Memory B cell (primary cell): ENCODE data around the gene DOCK4.

Experiments
- ATAC-seq: fragments of 150-1000 bp; cut with Tn5 transposase; 2 replicates; pipeline ENCODE4 v1.10.0; 2021; ENCODE audit warnings: low read depth, mild to moderate bottlenecking, moderate library complexity
- DNase-seq, 2 donors: peaks; one replicate each; pipeline ENCODE4 v3.0.0; 2022; ENCODE audit warnings: low spot score in 2 of 2
- H3K27ac Mint-ChIP-seq: one replicate; pipeline ENCODE4 v1.8.0; 2022; ENCODE audit warnings: mild to moderate bottlenecking, moderate library complexity, mixed read lengths
- H3K27me3 Mint-ChIP-seq: one replicate; pipeline ENCODE4 v1.8.0; 2022; ENCODE audit warnings: mixed read lengths
- H3K36me3 Mint-ChIP-seq: one replicate; pipeline ENCODE4 v1.8.0; 2022; ENCODE audit warnings: mild to moderate bottlenecking, mixed read lengths
- H3K4me1 Mint-ChIP-seq: one replicate; pipeline ENCODE4 v1.8.0; 2022; ENCODE audit warnings: mixed read lengths
- H3K4me3 Mint-ChIP-seq: one replicate; pipeline ENCODE4 v1.8.0; 2022; ENCODE audit warnings: mild to moderate bottlenecking, moderate library complexity, mixed read lengths
- H3K9me3 Mint-ChIP-seq: one replicate; pipeline ENCODE4 v1.8.0; 2022; ENCODE audit warnings: mixed read lengths

The DOCK4 gene

DNA sequence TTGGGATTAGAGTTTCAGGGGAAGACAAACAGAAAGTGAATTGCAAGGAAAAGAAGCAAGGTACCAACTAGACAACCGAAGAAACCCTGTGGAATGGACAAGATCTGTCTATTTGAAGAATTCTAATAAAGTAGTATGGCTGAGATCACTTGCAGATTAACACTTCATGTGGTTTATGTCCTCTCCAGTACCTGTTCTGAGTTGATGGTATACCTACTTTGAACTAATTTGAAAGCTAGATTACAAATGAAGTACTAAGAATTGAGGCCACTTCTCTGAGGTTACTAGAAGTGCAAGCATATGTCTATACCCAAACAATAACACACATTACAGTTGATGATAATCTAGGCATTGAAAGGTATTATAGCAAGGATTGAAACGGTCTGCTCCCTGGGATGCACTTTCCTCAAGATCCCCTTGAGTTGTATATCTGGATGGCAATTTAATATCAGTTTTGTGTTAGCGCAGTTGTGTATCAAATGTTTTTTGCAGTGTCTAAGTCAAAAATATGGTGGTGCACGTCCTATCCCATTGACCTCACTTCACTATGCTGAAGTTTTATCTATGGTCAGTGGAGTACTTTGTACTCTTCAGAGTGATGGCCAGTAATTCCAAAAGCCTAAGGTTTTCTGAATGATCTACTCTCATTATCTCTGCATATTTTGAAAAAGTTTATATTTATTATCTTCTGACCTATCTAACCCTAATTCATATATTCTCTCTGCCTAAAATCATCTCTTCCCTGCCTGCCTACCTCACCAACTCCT, 26.2 kb upstream of the DOCK4 start:
- Mint-ChIP-seq H3K36me3 (peaks cover 17% of the 10 kb centered on the region), H3K27me3 (no peaks in the 10 kb centered on the region), H3K27ac (no peak overlapping the region), H3K4me3 (no peak overlapping the region), H3K4me1 (peaks cover 24% of the 10 kb centered on the region), H3K9me3 (no peaks in the 10 kb centered on the region)
- no peak for DNase-seq
- no peak for ATAC-seq

DNA sequence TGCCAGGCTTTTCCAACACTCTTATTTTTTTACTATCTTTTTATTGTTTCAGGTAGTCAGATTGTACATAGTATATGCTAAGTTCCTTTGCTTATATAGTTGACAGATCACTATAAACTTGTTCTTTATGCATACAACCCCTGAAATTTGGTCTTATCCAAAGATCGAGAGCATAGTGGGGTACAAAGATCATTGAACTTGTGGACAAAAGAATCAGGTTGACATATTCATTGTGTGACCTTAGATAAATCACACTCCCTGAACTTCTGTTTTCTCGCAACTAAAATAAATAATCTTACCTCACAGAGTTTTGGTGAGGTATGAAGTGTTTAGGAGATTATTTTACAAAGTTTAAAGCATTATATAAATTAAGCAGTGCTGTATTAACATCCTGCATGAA, 22.4 kb upstream of the DOCK4 start:
- DNase-seq, result no peak
- peaks cover 30% of the 10 kb centered on the region for H3K4me1 Mint-ChIP-seq
- H3K36me3 Mint-ChIP-seq, result peaks cover 19% of the 10 kb centered on the region
- H3K4me3 Mint-ChIP-seq, result no peak overlapping the region
- peaks cover 1% of the 10 kb centered on the region for H3K9me3 Mint-ChIP-seq
- H3K27ac Mint-ChIP-seq, result no peak overlapping the region
- ATAC-seq, result no peak
- H3K27me3 Mint-ChIP-seq, result no peaks in the 10 kb centered on the region

DNA sequence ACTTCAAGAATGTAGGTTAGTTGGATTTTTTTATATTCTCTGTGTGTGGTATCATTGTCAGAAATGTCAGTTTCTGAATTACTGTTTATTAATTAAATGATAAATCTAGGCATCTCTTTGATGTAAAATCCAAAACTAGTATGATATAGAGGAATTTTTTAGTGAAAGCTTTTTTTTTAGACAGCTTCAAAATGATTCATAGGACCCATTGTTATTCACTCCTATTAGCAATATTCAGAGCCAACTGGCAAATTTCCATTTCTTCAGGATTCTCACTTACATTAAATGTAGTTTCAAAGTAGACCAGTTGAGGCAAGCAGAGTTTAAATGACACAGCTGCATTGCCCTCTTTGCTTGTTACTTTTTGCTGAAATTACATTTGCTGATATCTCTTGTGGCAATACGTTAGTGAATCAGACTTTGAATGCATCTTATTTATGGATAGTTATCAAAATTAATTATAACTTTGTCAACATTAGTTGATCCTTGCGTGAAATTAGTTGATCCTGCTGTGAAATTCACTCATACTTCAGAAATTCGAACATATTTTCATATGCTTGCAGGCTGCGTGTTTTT, 20.6 kb upstream of the DOCK4 start:
- Mint-ChIP-seq H3K27ac (no peak overlapping the region), H3K4me3 (no peak overlapping the region), H3K27me3 (no peaks in the 10 kb centered on the region), H3K36me3 (peaks cover 11% of the 10 kb centered on the region), H3K4me1 (peaks cover 25% of the 10 kb centered on the region), H3K9me3 (peaks cover 1% of the 10 kb centered on the region)
- no peak for DNase-seq
- ATAC-seq, result no peak

DNA sequence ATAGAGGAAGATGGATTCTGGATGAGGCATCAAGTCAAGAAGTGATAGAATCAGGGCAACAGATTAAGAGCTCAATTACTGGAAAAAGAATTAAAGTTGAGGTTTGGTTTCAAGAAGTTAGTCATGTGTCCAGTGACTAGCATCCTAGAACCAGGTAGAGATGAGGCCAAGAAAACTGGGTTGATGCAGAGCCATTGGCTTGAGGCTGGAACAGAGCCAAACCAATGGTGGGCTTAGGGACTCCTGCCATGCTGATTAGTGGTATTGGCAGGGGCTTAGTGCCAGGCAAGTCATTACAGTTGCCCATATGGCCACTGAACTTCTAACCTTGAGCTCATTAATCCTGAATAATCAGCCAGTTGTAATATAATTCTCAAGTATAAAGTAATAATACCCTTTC, 18.8 kb upstream of the DOCK4 start:
- peaks cover 27% of the 10 kb centered on the region for H3K4me1 Mint-ChIP-seq
- peaks cover 14% of the 10 kb centered on the region for H3K36me3 Mint-ChIP-seq
- DNase-seq (no peak), ATAC-seq (no peak)
- no peak overlapping the region for H3K27ac Mint-ChIP-seq
- peaks cover 1% of the 10 kb centered on the region for H3K9me3 Mint-ChIP-seq
- no peak overlapping the region for H3K4me3 Mint-ChIP-seq
- no peaks in the 10 kb centered on the region for H3K27me3 Mint-ChIP-seq

DNA sequence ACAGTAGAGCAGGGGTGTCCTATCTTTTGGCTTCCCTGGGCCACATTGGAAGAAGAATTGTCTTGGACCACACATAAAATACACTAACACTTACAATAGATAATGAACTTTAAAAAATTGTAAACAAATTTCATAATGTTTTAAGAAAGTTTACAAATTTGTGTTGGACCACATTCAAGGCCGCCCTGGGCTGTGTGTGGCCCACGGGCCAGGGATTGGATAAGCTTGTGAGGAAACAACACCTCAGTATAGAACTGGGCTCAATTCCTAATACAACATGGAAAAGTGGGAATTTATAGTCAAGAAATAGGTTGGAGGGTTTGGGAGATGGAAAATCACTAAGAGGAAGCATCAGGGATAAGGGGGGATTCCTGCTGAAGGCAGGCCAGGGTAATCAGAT, 18.0 kb upstream of the DOCK4 start:
- H3K9me3 Mint-ChIP-seq, result peaks cover 1% of the 10 kb centered on the region
- H3K27ac Mint-ChIP-seq, result no peak overlapping the region
- peaks cover 14% of the 10 kb centered on the region for H3K36me3 Mint-ChIP-seq
- H3K4me3 Mint-ChIP-seq, result no peak overlapping the region
- peaks cover 21% of the 10 kb centered on the region for H3K4me1 Mint-ChIP-seq
- DNase-seq (no peak), ATAC-seq (no peak)
- no peaks in the 10 kb centered on the region for H3K27me3 Mint-ChIP-seq

DNA sequence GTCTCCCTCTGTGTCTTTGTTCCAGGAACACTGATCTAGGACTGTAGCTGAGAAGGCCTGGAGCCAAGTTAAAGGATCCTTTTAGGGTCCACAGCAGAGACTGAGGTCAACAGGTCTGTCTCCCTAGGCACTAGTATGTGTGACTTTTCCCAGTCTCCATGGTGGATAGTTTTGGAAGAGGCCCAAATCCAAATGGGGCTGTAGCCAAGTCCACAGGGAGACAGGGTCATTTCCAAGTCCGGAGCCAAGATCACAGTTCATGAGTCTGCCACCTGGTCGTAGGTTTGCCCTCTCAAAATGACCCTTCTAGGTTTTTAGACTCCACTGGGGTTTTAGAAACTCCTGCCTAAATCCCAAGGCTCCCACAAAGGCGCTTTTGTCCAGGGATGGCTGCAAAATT, 17.1 kb upstream of the DOCK4 start:
- no peak for ATAC-seq
- peaks cover 1% of the 10 kb centered on the region for H3K9me3 Mint-ChIP-seq
- H3K36me3 Mint-ChIP-seq, result peaks cover 19% of the 10 kb centered on the region
- peaks cover 22% of the 10 kb centered on the region for H3K4me1 Mint-ChIP-seq
- no peak for DNase-seq
- H3K27me3 Mint-ChIP-seq, result no peaks in the 10 kb centered on the region
- no peak overlapping the region for H3K4me3 Mint-ChIP-seq
- no peak overlapping the region for H3K27ac Mint-ChIP-seq

DNA sequence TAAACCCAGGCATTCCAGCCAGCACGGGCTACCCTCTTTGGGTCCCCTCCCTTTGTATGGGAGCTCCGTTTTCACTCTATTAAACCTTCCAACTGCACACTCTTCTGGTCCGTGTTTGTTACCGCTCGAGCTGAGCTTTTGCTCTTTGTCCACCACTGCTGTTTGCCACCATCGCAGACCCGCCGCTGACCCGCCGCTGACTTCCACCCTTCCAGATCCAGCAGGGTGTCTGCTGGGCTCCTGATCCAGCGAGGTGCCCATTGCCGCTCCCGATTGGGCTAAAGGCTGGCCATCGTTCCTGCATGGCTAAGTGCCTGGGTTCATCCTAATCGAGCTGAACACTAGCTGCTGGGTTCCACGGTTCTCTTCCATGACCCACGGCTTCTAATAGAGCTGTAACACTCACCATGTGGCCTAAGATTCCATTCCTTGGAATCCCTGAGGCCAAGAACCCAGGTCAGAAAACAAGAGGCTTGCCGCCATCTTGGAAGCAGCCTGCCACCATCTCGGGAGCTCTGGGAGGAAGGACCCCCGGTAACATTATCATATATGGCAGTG, 14.8 kb upstream of the DOCK4 start:
- DNase-seq, result no peak
- Mint-ChIP-seq H3K4me3 (no peak overlapping the region), H3K27me3 (no peaks in the 10 kb centered on the region), H3K27ac (no peak overlapping the region), H3K36me3 (peaks cover 18% of the 10 kb centered on the region), H3K9me3 (peaks cover 1% of the 10 kb centered on the region), H3K4me1 (peaks cover 27% of the 10 kb centered on the region)
- no peak for ATAC-seq

DNA sequence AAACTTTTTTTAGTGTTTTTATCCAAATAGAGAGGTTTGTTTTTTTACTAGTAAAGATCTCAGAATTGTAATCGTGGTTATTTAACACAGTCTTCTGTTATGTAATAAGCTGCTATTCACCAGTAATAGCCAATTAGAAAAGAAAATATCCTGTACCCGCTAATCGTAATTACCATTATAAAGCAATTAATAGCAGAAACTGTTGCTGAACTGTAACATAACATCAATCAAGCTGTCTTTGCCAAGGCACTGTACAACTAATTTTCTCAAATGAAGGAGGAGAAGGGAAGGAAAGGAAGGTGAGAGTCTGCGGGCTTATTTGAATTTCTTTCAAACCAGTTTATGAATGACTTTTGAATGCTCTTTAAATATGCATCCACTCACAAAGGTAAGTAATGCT, 9.6 kb upstream of the DOCK4 start:
- Mint-ChIP-seq H3K27ac (no peak overlapping the region), H3K27me3 (no peaks in the 10 kb centered on the region), H3K4me3 (no peak overlapping the region), H3K4me1 (peaks cover 37% of the 10 kb centered on the region), H3K9me3 (no peaks in the 10 kb centered on the region), H3K36me3 (peaks cover 17% of the 10 kb centered on the region)
- DNase-seq (no peak), ATAC-seq (no peak)

DNA sequence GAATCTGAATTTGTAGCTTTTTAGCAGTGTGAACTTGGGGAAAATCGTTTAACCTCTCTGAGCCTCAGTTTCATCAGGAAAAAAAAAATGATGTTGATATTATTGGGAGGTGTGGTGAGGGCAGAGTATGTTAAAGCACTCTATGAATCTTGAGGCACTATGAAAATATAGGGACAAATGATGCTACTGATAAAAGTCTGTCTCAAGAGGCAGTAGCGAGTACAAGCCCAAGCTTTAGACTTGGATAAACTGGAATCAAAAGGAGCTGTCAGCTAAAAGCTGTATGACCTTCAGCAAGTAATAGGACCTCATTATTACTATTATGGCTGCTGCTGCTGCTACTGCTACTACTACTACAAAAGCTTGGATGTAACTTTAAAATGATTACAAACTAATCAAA, 8.7 kb upstream of the DOCK4 start:
- peaks cover 37% of the 10 kb centered on the region for H3K4me1 Mint-ChIP-seq
- H3K27ac Mint-ChIP-seq, result no peak overlapping the region
- no peak overlapping the region for H3K4me3 Mint-ChIP-seq
- DNase-seq (no peak), ATAC-seq (no peak)
- no peaks in the 10 kb centered on the region for H3K27me3 Mint-ChIP-seq
- no peaks in the 10 kb centered on the region for H3K9me3 Mint-ChIP-seq
- peaks cover 17% of the 10 kb centered on the region for H3K36me3 Mint-ChIP-seq

DNA sequence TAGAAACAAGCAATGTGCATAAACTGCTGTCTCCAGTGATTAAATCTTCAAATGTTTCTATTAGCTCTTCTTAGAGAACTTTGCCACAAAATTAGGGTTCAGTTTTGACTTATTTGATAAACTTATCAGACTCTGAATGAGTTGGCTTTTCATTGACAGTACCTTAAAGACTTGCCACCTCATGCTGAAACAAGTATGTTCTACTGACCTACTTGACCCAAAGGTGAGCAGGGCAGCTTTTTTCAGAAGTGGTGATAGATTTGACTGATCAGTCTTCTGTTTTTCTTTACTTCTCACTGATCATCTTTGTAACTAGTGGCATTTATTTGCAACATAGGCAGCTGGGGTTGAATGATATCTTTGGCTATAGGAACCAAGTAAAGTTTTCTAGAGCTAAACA, 8.1 kb upstream of the DOCK4 start:
- no peak for ATAC-seq
- Mint-ChIP-seq H3K27ac (no peak overlapping the region), H3K4me3 (no peak overlapping the region), H3K4me1 (peaks cover 39% of the 10 kb centered on the region), H3K36me3 (peaks cover 17% of the 10 kb centered on the region), H3K9me3 (no peaks in the 10 kb centered on the region), H3K27me3 (no peaks in the 10 kb centered on the region)
- DNase-seq, result no peak

DNA sequence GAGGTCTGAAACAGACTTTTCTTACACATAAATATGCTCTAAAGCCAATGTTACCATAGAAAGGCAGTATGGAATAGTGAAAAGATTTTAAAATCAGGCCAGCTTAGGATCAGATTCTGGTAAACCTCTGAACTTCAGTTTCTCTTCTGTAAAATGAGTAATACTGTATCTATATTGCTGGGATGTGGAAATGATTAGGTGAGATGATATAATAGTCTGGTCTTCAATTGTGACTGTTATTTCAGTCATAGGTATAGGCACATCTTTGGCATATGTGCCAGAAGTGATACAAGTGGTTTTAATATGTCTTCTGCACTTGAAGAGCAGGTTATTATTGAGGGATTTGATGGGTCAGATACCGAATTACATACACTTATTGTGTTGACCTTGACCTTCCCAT, 7.5 kb upstream of the DOCK4 start:
- DNase-seq (no peak), ATAC-seq (no peak)
- H3K4me1 Mint-ChIP-seq, result peaks cover 36% of the 10 kb centered on the region
- H3K36me3 Mint-ChIP-seq, result peaks cover 15% of the 10 kb centered on the region
- no peaks in the 10 kb centered on the region for H3K27me3 Mint-ChIP-seq
- no peaks in the 10 kb centered on the region for H3K9me3 Mint-ChIP-seq
- H3K4me3 Mint-ChIP-seq, result no peak overlapping the region
- H3K27ac Mint-ChIP-seq, result no peak overlapping the region

DNA sequence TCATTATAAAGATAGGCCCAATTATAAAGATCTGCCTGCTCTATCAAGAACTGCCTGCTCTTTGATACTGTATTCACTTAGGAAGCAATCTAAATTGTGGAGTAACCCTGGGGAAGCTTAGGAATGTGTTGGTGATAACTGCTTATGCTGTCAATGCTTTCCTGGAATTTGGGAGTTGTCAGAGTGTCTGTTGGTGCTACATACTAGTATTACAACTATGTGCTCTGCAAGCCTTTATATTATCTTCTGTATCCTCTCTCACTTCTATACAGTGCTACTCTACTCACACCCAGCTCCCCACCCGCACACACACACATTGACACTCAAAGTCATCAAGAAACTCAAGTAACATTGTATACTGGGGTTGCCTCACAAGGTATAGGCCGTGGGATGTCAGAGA, 6.4 kb upstream of the DOCK4 start:
- no peak for ATAC-seq
- H3K27ac Mint-ChIP-seq, result no peak overlapping the region
- H3K4me1 Mint-ChIP-seq, result peaks cover 29% of the 10 kb centered on the region
- no peak for DNase-seq
- H3K27me3 Mint-ChIP-seq, result no peaks in the 10 kb centered on the region
- H3K4me3 Mint-ChIP-seq, result no peak overlapping the region
- no peaks in the 10 kb centered on the region for H3K9me3 Mint-ChIP-seq
- H3K36me3 Mint-ChIP-seq, result peaks cover 11% of the 10 kb centered on the region

DNA sequence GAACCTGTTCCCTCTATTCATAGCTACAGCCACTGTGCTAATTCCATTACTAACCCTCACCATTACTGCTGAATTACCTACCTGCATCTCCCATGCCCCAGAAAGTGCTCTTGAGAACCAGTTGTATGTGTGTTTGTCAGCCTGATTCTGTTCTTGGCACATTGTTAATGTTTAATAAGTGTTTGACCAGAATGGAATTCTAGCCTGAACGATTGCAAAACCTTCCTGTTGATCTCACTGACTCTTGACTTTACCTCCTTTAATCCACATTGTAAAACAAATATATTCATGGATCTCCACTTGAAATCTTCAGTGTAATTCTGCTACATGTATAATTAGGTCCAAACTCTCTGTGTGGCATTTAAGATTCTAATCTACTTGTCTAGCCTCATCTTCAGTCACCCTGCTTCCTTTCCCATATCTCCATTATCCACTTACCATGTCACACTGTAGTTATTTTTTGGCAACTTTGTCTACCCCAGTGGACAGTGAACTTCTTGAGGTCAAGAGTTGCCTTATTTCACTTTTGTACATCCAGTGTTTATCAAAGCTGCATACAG, 5.2 kb upstream of the DOCK4 start:
- H3K4me3 Mint-ChIP-seq, result no peak overlapping the region
- DNase-seq (no peak), ATAC-seq (no peak)
- no peak overlapping the region for H3K27ac Mint-ChIP-seq
- no peaks in the 10 kb centered on the region for H3K27me3 Mint-ChIP-seq
- peaks cover 28% of the 10 kb centered on the region for H3K4me1 Mint-ChIP-seq
- no peaks in the 10 kb centered on the region for H3K9me3 Mint-ChIP-seq
- H3K36me3 Mint-ChIP-seq, result peaks cover 10% of the 10 kb centered on the region

DNA sequence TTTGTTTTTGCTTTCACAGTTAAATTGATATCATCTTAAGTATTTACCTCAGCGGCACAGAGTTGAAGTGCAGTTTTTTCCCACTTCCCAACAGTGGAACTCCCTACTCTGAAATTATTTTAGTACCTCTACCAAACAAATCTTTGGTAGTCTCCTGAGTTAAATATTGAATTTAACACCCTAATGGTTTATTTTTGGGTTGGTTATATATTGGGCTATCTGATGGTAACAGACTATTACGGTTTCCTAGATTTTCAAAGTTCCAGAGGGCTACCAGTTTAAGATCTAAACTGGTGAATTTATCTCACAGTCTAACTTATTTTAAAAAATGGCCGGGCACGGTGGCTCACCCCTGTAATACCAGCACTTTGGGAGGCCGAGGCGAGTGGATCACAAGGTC, 1.6 kb upstream of the DOCK4 start:
- DNase-seq (no peak), ATAC-seq (no peak)
- Mint-ChIP-seq H3K9me3 (no peaks in the 10 kb centered on the region), H3K4me3 (peak overlapping the region; percentile 41), H3K27ac (no peak overlapping the region), H3K27me3 (peaks cover 12% of the 10 kb centered on the region), H3K36me3 (peaks cover 5% of the 10 kb centered on the region), H3K4me1 (peaks cover 32% of the 10 kb centered on the region)
